Measurements from ENCODE around the gene RIN1. TPM values are rescaled to one million over a fixed set of nuclear protein-coding genes. Genes with fewer than 3 reads are reported as not detected.
A peak's percentile ranks its signal among the peaks of the same experiment; 100 is the strongest.

Gene RIN1
- total RNA-seq, 1 experiment from 2014 or later, result 1.2 TPM

DNA sequence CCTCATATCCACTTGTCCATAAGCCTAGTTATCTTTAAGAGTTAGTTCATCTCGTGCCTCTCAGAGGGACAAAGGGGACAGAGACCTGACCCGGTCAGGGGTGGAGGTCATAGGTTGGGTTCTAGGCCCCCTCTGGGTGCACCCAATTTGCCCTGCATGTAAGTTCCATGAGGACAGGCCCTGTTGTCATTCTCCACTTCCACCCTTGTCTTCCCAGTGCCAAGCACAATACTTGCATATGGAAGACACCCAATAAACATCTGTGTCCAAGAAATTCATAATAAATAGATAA is 46.0 kb downstream of the RIN1 start:
- no peak overlapping the region; the same call in 1 of the 2 replicates for H3K4me3 ChIP-seq
- no peaks in the 10 kb centered on the region for H3K27me3 ChIP-seq
- H3K9me3 ChIP-seq (replicated peaks), result no peaks in the 10 kb centered on the region
- DNase-seq, result no peak
- no peaks in the 10 kb centered on the region for H3K36me3 ChIP-seq
- peaks cover 4% of the 10 kb centered on the region; the same call in 1 of the 2 replicates for H3K4me1 ChIP-seq
- no peak overlapping the region for H3K27ac ChIP-seq

DNA sequence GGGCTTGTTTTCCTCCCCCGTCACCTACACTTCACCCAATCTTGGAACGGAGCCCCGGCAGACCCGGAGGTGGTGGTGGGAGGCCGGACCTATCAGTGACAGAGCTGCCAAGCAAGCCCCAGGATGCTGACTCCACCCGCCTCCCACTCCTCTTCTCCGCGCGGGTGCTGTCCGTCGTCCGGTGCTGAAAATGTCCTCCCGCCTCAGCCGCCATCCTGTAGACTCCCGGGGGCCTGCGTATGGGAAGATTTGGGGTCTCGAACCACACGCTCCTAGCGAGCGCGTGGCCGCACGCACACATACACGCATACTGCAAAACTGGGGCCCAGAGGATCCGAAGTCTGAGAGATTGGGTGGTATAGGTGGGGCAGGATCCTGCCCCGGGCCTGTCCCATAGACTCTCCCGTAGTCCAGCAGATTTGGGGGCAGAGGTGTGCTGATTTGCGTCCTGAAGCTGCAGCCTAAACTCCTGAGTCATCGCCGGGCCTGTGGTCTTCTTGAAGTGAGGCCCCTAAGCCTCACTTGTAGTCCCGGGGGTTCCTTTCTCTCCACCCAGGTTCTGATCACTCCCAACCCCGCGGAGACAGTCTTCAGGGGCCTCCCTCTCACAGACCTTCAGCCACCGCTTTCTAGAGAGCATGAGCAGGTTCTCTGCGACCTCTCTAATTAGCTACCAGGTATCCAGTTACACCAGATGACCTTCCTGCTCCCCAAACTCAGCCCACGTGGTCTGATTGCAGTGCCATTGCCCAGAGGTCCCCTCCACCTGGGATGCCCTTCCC is 46.5 kb downstream of the RIN1 start:
- Histone ChIP-seq H3K4me1 (peaks cover 4% of the 10 kb centered on the region; the same call in 1 of the 2 replicates), H3K27me3 (no peaks in the 10 kb centered on the region), H3K9me3 (replicated peaks) (no peaks in the 10 kb centered on the region), H3K4me3 (peak overlapping the region; percentile 84), H3K36me3 (no peaks in the 10 kb centered on the region), H3K27ac (no peak overlapping the region)
- peak; percentile 86 to 87 for DNase-seq

DNA sequence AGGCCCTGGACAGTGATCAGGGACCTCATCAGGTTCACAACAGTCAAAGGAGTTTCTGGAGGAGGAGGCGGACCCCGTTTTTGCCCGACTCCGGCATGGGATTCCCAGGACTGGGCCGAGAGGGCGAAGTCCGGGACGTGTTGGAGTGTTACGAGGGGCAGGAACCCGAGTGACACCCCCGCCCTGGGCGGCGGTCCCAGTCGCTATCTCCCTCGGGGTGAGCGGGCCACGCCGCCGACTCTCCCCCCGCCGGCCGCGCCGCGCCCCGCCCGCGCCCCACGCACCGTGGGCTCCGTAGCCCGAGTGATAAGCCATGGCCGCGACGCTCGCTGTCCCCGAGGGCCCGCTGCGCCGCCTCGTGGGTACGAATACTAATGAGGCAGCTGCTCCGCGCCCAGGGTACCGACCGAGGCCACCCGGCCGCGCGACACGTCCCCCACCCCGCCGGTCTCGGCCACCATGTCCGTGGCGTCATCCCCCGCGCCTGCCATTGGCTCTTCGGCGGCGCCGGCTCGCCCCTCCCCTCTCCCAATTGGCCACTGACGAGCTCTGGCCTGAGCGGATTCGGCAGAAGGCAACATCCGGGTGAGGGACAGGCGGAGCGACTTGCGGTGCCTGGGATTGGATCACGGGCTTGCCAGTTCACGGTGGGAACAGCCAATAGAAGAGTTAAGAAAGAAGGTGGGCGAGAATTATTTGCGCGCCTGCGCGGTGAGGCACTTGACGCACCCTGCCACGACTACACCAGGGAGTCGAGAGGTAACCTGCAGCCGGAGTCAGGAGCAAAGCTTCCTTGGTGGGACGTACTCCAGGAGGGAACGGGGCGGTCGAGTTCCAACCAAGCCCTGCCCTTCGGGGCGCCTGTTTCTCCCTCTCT is 47.3 kb downstream of the RIN1 start, which contains the start of gene YIF1A:
YIF1A (minus strand) TSS at position 473 of the 877 bp plus-strand sequence; CDS start at position 315, 158 bp downstream.
- Histone ChIP-seq H3K27me3 (no peaks in the 10 kb centered on the region), H3K9me3 (replicated peaks) (no peaks in the 10 kb centered on the region), H3K4me1 (peaks cover 4% of the 10 kb centered on the region; the same call in 1 of the 2 replicates), H3K4me3 (peak within 1 kb of the TSS; percentile 84), H3K36me3 (no peaks in the 10 kb centered on the region), H3K27ac (peak within 1 kb of the TSS; percentile 37; the same call in 1 of the 2 replicates)
- DNase-seq, result peak; percentile 98

DNA sequence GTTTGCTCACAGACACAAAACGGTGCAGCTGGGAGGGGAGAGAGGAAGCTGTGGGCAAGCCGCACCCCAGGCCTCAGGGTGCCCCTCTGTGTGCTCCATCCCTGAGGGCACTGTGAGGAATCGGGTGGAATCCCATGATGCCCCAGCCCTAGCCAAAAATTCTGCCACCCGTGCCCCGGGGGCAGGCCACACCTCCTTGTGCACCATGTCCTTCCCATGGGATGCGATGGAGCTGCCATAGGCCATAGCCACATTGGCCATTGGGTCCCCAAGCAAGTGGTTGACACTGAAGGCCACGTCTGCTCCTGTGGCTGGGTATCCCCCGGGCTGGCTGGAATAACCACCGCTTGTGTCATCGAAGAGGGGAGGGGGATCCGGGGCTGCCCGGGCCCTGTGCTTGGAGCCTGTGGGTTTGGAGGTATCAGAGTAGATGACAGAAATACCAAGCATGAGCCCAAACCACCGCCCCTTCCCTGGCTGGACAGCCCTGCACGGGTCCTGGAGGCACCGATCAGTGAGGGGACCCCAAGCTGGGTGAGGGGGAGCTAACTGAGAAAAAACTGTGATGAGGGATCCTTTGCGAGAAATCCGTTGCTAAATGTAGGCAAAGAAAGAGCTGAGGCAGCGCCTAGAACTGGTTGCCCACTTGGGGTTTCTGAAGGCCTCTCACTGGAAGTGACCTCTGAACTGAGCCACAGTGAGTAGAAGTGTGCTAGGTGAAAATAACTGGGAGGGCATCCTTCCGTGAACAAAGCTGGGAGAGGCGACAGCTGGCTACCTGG is 48.2 kb downstream of the RIN1 start:
- H3K4me3 ChIP-seq, result peak overlapping the region; percentile 84
- H3K9me3 ChIP-seq (replicated peaks), result no peaks in the 10 kb centered on the region
- DNase-seq, result no peak
- H3K36me3 ChIP-seq, result no peaks in the 10 kb centered on the region
- H3K27ac ChIP-seq, result peak overlapping the region; percentile 37; the same call in 1 of the 2 replicates
- peaks cover 4% of the 10 kb centered on the region; the same call in 1 of the 2 replicates for H3K4me1 ChIP-seq
- H3K27me3 ChIP-seq, result no peaks in the 10 kb centered on the region

DNA sequence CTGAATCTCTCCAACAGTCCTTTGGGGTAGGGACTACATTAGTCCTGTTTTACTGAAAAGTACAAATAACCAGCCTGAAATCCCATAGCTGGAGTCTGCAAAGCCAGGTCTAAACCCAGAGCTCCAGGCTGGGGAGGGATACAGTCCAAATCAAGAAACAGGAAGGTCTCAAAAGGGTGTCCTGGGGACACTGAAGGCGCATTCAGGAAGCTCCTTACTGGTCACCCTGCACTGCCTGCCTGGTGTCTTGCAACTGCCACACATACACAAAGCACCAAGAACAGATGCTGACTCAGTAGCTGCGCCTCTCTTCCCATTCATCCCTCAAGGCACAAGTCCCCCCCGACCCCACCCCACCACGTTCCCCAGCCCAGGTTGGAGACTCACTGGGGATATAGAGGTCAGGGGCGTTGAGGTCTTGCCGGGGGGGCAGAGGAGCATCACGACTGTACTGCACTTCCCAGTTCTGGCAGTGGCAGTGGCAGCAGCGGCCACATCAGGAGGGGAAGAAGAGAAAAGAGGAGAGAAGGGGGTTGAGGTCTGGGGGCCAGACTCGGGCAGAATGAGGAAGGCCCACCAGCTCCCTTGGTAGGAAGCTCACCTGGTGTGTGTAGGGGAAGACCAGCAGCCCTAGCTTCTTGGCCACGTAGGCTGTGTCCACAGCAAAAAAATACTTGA is 48.9 kb downstream of the RIN1 start:
- Histone ChIP-seq H3K27me3 (no peaks in the 10 kb centered on the region), H3K9me3 (replicated peaks) (no peaks in the 10 kb centered on the region), H3K4me3 (no peak overlapping the region), H3K36me3 (no peaks in the 10 kb centered on the region), H3K4me1 (peaks cover 4% of the 10 kb centered on the region; the same call in 1 of the 2 replicates), H3K27ac (no peak overlapping the region)
- DNase-seq, result no peak

DNA sequence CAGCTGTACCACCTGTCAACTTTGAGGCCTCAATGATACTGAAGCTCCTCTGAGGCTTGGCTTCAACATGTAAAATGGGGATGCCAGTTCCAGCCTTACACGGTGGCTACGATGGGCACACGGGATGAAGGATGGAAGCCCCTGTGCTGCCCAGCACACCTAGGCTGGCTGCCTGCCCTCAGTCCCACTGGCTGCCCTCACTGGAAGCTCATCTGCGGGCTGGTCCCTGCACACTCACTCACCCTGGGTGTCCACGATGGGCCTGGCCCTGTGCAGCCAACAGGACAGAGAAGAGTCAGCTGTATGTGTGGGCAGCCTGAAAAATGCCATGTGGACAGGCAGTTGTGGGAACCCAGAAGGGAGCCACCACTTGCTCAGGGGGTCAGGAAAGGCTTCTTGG is 49.5 kb downstream of the RIN1 start:
- peaks cover 4% of the 10 kb centered on the region; the same call in 1 of the 2 replicates for H3K4me1 ChIP-seq
- no peak overlapping the region for H3K27ac ChIP-seq
- H3K4me3 ChIP-seq, result no peak overlapping the region
- H3K27me3 ChIP-seq, result no peaks in the 10 kb centered on the region
- H3K9me3 ChIP-seq (replicated peaks), result no peaks in the 10 kb centered on the region
- H3K36me3 ChIP-seq, result no peaks in the 10 kb centered on the region
- no peak for DNase-seq

DNA sequence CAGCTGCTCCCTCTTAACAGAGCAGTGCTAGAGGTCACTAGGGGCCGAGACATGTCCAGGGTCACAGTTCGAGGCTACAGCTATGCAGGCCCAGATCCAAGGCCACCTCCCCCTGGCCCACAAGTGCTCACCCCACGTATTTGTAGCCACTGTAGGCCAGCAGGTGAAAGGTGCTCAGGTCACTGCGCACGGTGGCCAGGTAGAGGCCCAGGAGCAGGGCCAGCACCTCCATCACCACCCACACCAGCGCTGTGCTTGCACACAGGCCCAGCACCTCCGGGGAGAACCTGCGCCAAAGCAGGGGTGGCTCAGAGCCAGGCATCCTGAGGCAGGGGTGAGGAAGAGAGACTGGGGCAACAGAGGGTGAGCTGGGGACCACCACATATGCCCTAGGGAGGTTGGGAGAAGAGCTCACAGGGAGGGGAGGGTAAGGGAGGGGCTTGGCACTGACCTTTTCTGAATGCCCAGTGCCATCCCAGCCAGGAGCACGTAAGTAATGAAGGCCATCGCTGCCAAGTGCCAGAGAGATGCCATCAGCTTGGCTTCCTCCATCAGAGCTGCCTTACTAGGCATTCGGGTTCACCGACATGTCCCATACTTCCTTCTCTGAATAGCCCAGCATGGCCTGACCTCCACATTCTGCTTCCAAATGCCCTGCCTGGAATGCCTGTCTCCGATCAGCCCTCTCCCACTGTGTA is 50.8 kb downstream of the RIN1 start:
- Histone ChIP-seq H3K36me3 (no peaks in the 10 kb centered on the region), H3K27me3 (no peaks in the 10 kb centered on the region), H3K9me3 (replicated peaks) (no peaks in the 10 kb centered on the region), H3K4me1 (peaks cover 8% of the 10 kb centered on the region), H3K4me3 (no peak overlapping the region), H3K27ac (no peak overlapping the region)
- no peak for DNase-seq

DNA sequence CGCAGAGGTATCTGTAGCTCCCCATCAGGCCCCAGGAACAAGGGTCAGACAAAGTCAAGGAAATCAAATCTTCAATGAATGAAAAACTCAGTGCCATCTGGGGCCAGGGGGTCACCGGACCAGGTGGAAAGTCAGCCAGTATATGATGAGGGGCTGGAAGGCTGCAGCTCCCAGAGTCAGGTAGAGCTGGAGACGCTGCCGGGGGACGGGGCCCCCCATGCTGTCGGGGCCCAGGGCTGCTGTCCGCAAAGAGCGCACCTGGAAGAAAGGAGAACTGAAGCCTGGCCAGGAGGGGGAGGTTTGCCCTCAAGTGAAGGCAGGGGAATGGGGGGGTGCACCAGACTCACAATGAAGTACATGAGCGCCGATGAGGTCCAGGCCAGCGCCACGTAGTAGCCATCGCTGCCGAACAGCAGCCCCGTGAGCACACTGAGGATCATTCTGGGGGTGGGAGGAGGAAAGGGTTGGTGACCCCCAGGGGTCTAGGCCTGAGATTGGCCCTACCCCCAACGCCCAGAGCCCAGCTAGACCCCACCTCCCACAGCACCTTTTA is 51.6 kb downstream of the RIN1 start:
- no peaks in the 10 kb centered on the region for H3K36me3 ChIP-seq
- H3K9me3 ChIP-seq (replicated peaks), result no peaks in the 10 kb centered on the region
- no peak overlapping the region for H3K4me3 ChIP-seq
- DNase-seq, result no peak
- no peak overlapping the region for H3K27ac ChIP-seq
- H3K4me1 ChIP-seq, result peaks cover 12% of the 10 kb centered on the region
- no peaks in the 10 kb centered on the region for H3K27me3 ChIP-seq

DNA sequence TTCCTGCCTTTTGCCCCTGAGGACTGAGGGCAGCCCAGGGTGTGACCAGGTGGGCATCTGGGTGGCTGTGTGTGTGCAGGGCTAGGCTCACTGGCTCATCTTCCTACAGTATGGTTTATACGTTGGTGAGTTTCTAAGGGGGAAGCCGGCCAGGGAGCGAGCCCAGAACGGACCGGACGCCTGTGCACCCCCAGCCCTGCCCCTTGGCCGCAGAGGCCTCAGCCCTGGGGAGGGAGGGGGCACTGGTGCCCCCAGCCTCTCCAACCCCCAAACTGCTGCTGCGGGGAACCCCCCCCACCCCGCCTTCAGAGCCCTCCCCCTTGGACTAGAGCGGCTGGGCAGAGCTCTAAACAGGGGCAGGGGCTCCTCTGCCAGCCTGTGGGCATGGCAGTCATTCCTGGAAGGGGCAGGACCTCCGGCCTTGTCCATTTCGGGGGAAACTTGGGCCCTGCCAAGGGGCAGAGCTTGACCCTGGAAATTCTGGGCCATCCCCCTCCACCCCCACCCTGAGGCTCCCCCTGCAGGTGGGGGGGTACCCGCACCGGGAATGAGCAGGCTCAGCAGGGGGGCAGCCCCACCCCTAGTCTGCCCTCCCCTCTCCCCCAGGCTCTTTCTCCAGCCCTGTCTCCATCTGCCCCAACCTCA is 52.7 kb downstream of the RIN1 start:
- peaks cover 12% of the 10 kb centered on the region for H3K4me1 ChIP-seq
- no peaks in the 10 kb centered on the region for H3K27me3 ChIP-seq
- no peaks in the 10 kb centered on the region for H3K36me3 ChIP-seq
- H3K27ac ChIP-seq, result no peak overlapping the region
- no peak overlapping the region for H3K4me3 ChIP-seq
- DNase-seq, result no peak
- no peaks in the 10 kb centered on the region for H3K9me3 ChIP-seq (replicated peaks)

DNA sequence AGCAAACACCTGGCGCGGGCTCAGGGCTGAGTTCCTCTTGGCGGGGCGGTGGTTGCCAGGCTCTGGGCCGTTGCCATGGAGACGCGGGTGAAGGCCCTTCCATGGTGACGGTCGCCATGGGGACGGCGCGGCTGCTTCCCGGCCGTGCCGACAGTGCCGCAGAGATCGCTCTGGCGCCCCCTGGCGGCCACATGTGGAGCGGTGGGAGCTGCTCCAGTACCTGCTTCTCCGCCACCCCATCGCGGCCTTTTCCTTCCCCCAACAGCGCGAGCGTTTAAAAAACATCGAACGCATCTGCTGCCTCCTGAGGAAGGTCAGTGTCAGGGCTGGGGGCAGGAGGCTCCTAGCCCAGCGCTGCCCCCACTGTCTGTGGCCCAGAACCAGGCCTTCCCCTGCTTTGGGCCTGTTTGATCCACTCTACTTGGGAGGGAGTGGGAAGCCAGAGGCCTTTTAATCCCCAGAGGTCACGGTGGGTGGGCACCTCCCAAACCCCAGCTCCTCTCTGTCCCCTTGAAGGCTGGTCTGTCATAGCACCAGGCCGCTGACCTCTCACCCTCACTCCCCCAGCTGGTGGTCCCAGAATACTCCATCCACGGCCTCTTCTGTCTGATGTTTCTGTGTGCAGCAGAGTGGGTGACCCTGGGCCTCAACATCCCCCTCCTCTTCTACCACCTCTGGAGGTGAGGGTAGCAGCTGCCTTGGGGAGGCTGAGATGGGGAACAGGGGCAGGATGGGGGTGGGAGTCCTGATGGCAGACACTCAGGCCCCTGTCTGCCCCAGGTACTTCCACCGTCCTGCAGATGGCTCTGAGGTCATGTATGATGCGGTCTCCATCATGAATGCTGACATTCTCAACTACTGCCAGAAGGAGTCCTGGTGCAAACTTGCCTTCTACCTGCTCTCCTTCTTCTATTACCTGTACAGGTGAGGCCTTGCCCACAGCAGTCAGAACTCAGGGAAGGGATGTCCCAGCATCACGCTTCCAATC is 53.5 kb downstream of the RIN1 start:
- H3K4me1 ChIP-seq, result peaks cover 8% of the 10 kb centered on the region
- no peak overlapping the region for H3K27ac ChIP-seq
- DNase-seq, result peak; percentile 97 to 98
- no peaks in the 10 kb centered on the region for H3K9me3 ChIP-seq (replicated peaks)
- no peaks in the 10 kb centered on the region for H3K27me3 ChIP-seq
- H3K36me3 ChIP-seq, result no peaks in the 10 kb centered on the region
- no peak overlapping the region for H3K4me3 ChIP-seq
